Nucleus accumbens (tissue), 56 donors: ENCODE measurements around the gene CDK11B.

ENCODE experiments used
- DNase-seq, 56 donors: peaks; one replicate each; lab custom pipeline; 2025; lab: John Stamatoyannopoulos, UW

Gene CDK11B

DNA sequence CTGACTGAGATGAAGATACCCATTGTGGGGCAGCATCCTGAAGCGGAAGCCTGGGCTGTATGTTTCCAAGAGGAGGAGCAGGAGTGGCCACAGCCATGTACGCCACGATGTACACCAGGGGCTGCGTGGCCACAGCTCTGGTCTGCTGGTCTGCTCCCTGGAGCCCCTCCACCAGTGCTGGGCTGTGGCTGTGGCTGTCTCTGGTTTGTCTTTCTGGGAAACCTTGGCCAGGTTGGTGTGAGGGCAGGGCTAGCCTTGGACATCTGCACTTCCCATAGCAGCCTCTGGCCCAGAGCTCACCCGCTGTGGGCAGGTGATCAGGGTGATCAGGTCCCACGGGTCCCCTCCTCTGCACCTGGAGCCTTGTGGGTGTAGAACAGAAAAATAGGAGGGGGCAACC lies 40.9 kb downstream of the CDK11B start:
- DNase-seq: no peak

- no peak for DNase-seq
These were observed 41.3 kb downstream of the CDK11B start for GRCh38 chr1:1617516-1617915.

GRCh38 chr1:1616838-1617237 lies 42.0 kb downstream of the CDK11B start:
- no peak for DNase-seq

- DNase-seq: peak in 7 of 56 donors; percentile 27 to 61 (median 37)
These were observed 42.6 kb downstream of the CDK11B start for GRCh38 chr1:1616045-1616790.

- DNase-seq: peak; percentile 76 to 98 (median 94)
These were observed 43.4 kb downstream of the CDK11B start, which contains the start of gene MIB2 for GRCh38 chr1:1615256-1616044. MIB2 (plus strand) TSS chr1:1615500; CDS start chr1:1623453, 7,953 bp downstream.

GRCh38 chr1:1614954-1615255 lies 43.9 kb downstream of the CDK11B start:
- no peak for DNase-seq

- DNase-seq: peak in 27 of 56 donors; percentile 8 to 64 (median 33)
These were observed 44.4 kb downstream of the CDK11B start for GRCh38 chr1:1614204-1614953.

- no peak for DNase-seq
These were observed 45.2 kb downstream of the CDK11B start for GRCh38 chr1:1613509-1614082.

DNA sequence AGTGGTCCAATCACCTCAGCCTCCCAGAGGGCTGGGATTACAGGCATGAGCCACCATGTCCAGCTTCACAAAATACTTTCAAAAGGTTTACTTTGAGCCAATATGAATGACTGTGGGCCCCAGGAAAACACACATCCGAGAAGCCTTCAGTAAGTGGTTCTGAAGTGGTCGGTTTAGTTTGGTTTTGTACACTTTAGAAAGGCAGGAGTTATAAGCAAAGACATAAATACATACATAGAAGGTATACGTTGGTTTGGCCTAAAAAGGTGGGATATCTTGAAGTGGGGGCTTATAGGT lies 46.8 kb downstream of the CDK11B start:
- no peak for DNase-seq

- DNase-seq: no peak
These were observed 48.0 kb downstream of the CDK11B start for GRCh38 chr1:1610796-1611195.

GRCh38 chr1:1609822-1610485 lies 48.9 kb downstream of the CDK11B start:
- DNase-seq: no peak

- no peak for DNase-seq
These were observed 52.6 kb downstream of the CDK11B start for GRCh38 chr1:1606232-1606631.

- no peak for DNase-seq
These were observed 53.1 kb downstream of the CDK11B start for GRCh38 chr1:1605724-1606123.

GRCh38 chr1:1605034-1605591 lies 53.7 kb downstream of the CDK11B start:
- no peak for DNase-seq

GRCh38 chr1:1604374-1605033 lies 54.3 kb downstream of the CDK11B start:
- no peak for DNase-seq

DNA sequence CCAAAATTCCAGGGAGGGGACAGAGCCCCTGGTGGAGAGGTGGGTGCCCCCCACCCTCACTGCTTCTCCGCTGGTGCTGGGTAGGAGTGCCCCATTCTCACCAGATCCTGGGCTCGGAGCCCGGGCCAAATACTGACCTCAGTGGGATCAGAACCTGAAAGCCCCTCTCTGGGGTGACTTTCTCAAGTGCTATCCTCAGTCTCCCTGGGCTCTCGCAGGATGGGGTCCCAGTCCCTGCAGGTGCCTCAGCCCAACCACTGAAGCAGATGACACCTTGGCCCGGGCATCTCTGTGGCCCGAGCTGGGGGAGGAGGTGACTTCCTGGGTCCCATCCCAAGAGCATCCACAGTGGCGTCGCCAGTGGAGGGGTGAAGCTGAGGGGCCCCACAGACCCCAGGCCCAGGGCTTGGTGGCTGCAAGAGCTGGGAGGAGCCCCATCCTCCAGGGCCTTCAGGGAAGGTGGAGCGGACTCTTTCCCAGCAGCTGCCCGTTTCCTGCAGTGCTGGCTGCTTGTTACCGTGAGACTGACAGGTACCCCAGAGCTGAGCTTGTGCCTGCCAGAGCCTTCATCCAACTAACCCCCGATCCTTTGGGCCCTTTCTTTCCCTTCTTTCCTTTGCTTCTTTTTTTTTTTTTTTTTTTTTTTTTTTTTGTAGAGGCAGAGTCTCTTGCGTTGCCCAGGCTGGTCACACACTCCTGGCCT lies 55.0 kb downstream of the CDK11B start:
- no peak for DNase-seq

GRCh38 chr1:1602968-1603506 lies 55.8 kb downstream of the CDK11B start:
- DNase-seq: no peak

GRCh38 chr1:1602304-1602967 lies 56.4 kb downstream of the CDK11B start:
- DNase-seq: no peak
